HG03025 (cell line): Measurements from ENCODE around the gene CEP85L.

Source experiments
- ATAC-seq: cut with Tn5 transposase; IDR thresholded peaks from one replicate; pipeline ENCODE4 v1.9.1; 2021; ENCODE audit warnings: mild to moderate bottlenecking, moderate library complexity; ENCODE audit not compliant: unreplicated experiment, low FRiP score

CEP85L gene

DNA sequence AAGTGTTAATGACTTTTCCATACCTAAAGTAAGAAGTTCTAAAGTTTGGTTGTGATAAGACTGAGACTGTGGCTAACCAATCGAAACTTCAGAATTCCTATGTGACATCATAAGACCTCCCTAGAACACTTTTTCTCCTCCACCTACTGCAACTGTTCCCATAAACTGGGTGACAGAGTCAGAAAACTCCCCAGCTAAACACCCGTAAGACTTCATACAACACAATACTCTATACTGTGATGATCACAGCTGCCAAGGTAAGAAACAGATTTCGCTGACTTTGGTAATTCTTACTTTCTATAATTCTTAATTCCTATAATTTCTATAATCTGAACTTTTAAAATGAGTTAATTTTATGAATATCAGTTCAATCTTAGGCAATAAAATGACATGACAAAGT is 103.3 kb downstream of the CEP85L start, which contains the start of gene PLN:
Gene PLN (plus strand): TSS at position 161 of the 400 bp plus-strand sequence. CDS start 10,626 bp downstream, outside the sequence.
- ATAC-seq = no peak

DNA sequence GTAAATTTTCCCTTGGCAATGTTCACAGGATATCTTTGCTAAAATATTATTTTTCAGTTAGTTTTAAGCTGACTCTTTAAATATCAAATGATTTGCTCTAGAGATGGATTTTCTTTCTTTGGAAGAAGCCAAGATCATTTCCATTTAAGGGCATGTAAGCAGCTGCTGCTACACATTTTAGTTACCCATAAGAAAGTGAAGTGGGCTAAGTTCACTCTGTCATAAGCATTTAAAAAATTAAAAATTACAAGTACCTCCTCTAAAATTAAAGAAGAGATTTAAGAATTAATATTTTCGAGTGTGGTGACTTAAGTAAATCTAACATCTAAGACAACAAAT is 104.5 kb downstream of the CEP85L start:
- no peak for ATAC-seq

DNA sequence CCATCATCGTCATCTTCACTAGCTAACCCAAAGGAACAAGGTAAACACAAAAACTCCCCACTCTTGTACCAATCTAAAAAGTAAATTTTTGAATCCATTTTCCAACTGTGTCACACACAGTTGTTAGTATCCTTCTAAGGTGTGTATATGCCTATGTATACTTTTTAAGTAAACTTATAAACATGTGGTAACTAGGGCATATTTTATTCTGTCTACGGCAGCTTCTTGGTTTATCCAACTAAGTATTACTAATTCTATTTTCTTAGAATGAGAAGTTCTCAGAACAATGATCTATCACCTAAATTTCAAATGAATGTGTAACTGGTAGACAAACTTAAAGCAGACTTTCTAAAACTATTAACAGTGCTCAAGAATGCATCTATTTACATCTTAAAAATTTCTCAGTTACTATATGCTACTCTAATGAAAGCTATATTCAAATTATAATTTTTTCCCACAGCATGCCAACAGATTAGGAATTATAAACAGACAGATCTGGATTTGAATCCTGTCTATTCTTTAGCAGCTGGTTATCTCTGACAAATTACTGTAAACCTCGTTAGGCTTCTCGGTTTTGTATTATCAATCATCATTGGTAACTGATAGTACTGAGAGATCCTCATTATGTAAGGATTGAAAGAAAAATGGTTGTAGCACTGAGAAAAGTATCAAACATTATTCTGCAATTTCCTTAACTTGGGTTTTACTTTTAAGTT is 105.1 kb downstream of the CEP85L start:
- ATAC-seq = no peak

DNA sequence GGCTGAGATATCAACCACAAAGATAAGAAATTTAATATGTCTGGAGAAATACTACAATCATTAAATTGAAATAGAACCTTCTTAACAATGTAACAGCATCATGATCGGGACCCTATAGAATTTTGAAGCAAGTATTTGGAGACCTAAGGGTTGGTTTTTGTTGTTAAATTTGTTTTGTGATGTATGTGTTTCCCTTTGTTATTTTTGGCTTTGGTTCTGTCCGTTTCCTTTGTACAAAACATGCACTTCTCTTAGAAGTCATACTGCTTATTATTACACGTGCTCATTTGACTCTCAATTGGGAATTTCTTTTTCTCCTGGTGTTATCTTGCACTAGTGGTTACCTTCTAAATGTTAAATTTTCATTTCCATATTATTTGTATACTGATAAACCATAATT is 107.3 kb downstream of the CEP85L start:
- ATAC-seq = no peak

DNA sequence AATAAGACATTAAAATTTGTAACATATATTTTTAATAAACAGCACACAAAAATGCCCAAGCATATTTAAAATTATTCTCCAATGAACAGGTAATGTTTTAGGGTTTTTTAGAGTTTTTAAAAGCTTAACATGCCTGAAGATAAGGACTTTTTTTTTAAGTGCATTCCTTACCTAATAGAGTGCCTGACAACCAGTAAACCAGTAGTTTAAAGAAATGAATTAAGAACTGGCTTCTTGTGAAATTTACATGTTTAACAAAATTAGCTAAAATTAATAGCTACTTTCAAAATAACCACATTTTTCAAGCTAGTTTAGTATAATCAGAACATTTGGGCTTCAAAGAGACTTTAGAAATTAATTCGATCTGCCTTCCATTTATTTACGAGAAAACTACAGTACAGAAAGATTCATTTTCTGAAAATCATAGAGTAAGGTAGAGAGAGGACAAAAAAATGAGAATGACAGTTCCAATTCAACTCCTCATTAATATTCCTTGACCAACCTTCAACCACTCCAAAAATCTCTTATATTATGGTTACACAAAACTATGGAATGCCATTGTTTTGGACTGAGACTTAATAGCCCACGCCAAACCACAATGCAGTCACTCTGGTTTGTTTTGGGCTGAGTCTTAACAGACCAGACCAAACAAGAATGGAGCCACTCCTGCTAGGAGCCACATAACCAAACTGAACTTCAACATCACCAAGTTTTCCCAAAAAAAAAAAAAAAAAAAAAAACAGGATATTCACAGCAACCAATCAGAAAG is 109.0 kb downstream of the CEP85L start:
- no peak for ATAC-seq

DNA sequence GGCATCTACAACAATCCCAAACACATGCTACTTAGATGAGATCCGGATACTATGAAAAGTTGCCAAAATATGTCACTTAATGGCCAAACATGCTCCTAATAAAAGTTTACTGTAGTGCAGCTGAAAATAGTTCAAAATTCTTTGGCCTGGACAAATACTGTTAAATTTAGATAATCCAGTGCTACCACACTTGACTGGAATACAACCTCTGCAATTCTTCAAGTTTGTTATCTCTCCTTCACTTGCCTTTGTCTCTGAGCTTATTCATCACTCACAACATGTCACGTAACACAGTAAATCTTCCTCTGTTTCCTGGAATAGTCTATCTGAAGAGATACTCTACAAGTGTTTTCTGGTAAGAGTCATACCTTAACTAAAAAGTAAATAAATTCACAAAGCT is 113.8 kb downstream of the CEP85L start:
- no peak for ATAC-seq

DNA sequence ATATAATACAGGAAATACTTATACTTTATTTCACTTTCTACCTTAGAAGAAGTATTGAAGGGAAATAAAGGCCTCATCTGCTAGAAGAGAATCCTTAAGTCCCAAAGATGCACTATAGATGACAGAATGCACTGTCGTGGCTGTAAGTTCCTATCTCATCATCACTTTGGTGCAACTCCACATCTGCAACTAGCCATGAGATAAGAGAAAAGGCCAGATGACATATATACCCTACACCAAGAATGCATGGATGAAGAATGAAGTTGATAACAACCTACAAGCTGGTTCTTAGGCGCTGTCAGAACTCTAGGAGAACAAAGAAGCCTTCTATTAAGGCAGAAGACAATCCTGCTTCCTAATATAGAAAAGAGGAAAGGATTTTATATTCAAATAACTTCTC is 114.9 kb downstream of the CEP85L start:
- ATAC-seq = no peak

DNA sequence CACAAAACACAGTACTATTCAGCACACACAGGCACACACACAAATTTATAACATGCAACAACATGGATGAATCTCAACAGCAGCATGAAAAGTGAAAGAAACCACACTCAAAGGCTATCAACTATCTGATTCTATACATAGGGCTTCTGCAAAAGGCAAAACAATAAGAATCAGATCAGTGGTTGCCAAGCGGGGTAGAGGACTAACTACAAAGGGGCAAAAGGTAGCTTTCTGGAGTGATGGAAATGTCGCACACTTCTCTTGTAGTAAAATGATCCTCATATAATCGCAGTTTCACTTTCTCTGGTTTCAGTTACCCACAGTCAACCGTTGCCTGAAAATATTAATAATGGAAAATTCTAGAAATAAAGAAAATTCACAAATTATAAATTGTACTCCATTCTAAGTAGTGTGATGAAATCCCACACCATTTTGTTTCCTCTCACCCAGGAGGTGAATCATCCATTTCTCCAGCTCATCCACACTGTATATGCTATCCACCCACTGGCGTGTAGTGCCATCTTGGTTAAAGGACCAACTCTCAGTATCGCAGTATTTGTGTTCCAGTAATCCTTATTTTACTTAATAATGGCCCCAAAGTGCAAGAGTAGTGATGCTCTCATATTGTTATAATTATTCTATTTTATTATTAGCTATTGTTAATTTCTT is 116.1 kb downstream of the CEP85L start:
- no peak for ATAC-seq

DNA sequence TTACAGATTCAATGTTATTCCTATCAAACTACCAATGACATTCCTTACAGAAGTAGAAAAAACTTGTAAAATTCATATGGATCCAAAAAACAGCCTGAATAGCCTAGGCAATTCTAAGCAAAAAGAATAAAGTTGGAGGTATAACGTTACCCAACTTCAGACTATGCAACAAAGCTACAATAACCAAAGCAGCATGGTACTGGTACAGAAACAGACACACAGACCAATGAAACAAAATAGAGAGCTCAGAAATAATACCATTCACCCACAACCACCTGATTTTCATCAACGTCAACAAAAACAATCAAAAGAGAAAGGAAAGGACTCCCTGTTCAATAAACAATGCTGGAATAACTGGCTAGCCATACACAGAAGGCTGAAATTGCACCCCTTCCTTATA is 120.4 kb downstream of the CEP85L start:
- ATAC-seq = no peak

DNA sequence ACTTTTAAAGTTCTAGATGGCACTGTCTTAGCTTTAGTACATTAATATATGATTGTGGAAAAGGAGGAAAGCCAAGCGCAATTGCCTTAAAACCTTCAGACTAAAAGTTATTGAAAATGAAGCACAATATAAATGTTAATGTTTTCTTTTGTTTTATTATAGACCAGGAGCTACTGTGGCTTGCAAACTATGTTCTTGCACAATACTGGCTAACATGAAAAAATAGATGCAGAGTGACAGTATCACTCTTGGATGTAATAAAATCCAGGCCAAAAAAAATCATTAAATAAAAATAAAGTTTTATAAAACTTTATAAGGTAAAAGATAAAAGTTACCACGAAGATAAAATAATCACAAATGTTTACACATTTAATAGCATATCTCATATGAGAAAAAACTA is 121.6 kb downstream of the CEP85L start:
- ATAC-seq = no peak

DNA sequence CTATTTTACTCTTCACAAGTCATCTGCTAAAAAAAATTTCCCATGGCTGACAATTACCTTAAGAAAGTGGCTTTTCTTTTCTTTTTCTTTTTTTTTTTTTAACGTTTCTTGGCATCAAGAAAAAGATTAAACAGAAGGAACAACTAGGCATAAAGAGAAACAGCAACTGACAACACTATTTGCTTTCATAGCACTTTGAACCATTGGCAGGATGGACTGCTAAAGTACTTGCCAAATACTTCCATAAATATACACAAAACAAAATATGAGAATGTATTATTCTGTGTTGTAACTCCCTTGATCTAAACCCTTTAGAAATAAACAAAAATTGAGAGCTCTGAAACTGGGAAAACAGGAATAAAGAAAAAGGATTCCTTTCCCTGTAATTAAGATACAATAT is 123.3 kb downstream of the CEP85L start:
- ATAC-seq = no peak

DNA sequence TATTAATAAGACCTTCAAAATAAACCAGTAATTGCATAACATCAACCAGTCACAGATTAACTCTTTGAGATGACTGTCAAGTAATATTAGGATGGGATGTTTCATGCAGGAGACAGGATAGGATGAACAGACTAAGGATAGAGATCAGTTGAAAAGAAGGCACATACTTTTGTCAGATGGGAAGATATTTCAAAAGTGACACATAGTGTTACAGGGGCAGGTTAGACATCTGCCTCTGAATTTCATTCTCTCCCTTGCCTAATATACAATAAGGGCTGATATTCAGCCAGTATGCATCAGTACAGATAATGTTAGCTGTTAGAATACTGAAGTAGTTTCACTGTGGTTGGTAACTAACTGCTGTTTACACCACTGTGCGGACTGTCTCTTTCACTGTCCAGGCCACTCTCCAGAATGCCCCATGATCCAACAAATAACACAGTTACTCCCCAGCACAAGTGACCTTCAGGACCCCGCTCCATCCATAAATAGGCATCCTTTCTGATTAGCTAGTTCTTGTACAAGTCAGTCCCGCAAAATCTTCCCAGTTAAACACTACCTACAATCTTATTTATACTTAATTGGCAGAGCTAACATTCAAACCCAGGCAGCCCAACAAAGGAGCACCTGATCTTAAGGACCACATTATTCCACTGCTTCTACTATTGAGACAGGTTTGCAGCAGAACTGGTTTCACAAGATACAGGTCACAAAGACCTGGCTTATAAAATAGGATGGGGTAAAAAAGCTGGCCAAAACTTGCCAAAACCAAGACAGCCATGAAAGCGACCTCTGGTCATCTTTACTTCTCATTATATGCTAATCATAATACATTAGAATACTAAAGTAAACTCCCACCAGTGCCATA is 125.2 kb downstream of the CEP85L start:
- no peak for ATAC-seq

DNA sequence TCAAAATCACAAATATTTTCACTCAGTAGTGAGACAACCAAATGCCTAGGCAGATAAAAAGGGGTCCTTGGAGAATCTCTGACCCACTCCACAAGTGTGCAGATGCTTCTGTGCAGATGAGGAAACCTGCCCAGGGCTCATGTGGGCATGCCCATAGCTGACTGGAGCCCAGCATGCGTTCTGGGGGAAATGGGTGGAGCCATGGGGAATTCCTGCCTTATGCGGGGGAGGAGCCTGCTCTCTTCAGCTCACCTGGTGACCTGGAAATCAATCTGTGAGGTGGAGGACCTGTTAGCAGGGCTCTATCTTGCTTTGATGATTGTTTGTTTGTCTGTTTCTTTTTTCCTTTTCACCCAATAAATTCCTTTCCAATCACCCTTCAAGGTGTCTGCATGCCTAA is 126.7 kb downstream of the CEP85L start:
- no peak for ATAC-seq

DNA sequence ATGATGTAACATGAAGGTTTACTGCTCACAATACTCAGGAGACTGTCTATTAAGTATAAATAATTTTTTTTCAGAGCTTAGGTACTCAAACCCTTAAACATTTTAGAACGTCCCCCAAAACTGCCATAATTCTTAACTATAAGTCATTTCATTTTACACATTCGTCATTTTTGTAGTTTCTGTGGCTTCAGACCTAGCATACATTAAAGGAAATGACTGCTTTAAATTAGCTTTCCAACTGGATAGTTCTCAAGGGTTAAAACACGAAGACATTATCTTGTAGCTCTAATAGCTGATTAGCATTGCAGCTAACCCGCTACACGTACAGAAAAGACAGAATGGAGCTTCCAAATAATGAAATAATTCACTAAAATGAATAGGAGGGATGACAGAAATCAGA is 128.2 kb downstream of the CEP85L start:
- no peak for ATAC-seq

DNA sequence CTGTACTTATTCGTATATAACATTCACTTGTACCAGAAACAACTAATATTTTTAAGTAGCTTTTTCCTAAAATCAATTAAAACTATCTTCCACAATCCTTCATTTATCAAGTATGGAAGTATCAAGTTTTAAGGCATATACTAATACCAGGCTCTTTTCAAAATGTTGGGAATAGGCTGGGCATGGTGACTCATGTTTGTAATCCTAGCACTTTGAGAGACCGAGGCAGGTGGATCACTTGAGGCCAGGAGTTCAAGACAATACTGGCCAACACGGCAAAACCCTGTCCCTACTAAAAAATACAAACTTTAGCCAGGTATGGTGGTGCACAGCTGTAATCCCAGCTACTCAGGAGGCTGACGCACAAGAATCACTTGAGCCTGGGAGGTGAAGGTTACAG is 129.0 kb downstream of the CEP85L start:
- ATAC-seq = no peak

DNA sequence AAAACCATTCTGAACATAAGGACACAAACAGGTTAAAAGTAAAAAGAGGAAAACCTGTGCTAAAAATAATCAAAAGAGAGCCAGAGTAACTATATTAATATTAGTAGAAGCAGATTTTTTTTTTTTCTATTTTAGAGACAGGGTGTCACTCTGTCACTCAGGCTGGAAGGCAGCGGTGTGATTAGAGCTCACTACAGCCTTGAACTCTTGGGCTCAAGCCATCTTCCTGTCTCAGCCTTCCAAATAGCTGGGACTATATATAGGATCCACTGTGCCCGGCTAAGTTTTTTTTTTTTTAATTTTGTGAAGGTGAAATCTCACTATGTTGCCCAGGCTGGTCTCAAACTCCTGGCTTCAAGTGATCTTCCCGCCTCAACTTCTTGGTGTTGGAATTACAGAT is 136.7 kb downstream of the CEP85L start:
- ATAC-seq = no peak

DNA sequence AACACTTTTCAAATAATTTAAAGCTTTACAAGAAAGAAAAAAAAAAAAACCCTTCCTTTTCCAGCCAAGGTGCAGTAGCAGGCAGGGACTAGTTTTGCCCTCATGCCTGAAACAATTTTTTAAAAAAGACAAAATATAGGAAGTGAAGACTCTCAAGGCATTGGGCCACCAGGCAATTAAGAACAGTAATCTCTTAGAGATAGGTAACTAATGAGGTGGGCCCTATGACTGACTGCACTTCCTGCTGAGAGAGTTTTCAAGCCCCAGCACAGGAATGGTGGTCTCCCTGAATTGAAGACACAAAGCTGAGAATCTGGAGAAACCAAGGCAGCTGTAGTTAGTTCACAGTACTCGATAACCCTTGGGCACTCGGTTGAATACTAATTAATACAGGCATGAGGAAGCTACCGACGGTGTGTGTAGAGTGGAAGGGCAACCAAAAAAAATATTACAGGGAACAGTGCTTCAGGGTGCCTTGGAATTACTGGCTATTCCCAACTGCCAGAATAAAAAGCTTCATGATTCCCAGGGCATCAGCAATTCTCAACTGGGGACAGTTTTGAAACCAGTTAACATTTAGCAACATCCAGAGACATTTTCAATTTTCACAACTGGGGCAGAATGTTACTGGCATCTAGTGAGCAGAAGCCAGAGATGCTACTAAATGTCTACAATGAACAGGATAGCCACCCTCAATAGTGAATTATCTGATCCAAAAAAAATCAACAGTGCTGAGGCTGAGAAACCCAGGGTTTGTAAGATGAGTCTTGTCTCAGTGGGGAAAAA is 139.3 kb downstream of the CEP85L start:
- no peak for ATAC-seq

DNA sequence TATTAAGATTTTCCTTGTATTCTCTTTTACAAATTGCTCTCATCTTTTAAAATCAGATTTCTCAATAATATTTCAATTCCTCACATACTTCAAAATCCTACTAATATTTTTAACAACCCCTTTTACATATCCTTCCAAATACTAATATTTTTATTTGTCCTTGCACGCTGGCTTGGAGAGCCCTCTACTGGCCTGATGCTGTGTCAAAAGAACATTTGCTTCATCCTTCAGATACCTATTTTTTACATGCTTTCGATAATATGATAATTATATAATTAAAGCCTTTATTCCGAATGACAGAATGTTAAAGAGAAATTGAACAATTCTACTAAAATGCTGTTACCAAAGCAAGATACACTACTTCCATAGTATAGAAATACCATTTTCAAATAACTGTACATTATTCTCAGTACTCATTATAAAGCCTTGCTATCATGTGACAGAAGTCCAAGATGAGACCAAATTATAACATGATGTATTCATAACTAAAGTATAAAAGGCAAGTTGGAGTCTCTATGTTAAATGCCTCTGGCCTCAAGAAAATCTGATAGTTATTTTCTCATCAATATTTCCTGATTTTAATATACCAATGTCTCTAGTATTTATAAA is 142.3 kb downstream of the CEP85L start:
- no peak for ATAC-seq

DNA sequence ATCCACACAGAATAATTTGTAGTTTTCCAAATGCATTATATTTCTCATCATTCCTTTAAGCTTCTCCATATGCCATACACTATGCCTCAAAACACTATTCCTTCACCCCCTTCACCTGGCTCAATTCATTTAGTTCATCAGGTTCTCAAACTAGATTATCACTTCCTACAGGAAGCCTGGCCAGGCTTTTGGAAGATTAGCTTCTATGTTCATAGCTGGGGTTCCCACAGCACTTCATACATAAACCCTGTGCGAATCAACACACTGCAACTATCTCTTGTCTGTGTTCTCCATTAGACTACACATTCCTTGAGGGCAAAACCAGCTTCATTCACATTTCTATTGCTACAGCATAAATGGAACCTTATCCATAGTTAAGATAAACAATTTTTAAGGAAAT is 143.8 kb downstream of the CEP85L start:
- ATAC-seq = no peak
